ENCODE results near the gene DUSP22.
A peak's percentile ranks its signal among the peaks of the same experiment; 100 is the strongest.

DUSP22 gene

GRCh38 chr6:286681-287488, 5.4 kb upstream of the DUSP22 start:
- Histone ChIP-seq H3K9ac (ENCODE audit: low read length) (peak overlapping the region; percentile 92), H3K4me2 (ENCODE audit: low read length) (peak overlapping the region; percentile 79), H3K79me2 (ENCODE audit: low read length) (peaks cover 3% of the 10 kb centered on the region; the same call in 1 of the 2 replicates), H3K9me3 (ENCODE audit: insufficient read depth, low read length) (no peaks in the 10 kb centered on the region), H2AFZ (ENCODE audit: low read depth, low read length) (0 out of 2 replicates have a peak overlapping the region, but pooled peaks have one; percentile 19), H4K20me1 (ENCODE audit: insufficient read depth, low read length) (no peaks in the 10 kb centered on the region), H3K4me3 (ENCODE audit: low read length) (peak overlapping the region; percentile 44), H3K36me3 (replicated peaks; ENCODE audit: low read depth, low read length) (peaks cover 13% of the 10 kb centered on the region), H3K4me1 (ENCODE audit: low read length) (peaks cover 66% of the 10 kb centered on the region), H3K27ac (ENCODE audit: low read length) (peak overlapping the region; percentile 90), H3K27me3 (ENCODE audit: low read depth, low read length) (no peaks in the 10 kb centered on the region)
- TF ChIP-seq, protein P1, sequence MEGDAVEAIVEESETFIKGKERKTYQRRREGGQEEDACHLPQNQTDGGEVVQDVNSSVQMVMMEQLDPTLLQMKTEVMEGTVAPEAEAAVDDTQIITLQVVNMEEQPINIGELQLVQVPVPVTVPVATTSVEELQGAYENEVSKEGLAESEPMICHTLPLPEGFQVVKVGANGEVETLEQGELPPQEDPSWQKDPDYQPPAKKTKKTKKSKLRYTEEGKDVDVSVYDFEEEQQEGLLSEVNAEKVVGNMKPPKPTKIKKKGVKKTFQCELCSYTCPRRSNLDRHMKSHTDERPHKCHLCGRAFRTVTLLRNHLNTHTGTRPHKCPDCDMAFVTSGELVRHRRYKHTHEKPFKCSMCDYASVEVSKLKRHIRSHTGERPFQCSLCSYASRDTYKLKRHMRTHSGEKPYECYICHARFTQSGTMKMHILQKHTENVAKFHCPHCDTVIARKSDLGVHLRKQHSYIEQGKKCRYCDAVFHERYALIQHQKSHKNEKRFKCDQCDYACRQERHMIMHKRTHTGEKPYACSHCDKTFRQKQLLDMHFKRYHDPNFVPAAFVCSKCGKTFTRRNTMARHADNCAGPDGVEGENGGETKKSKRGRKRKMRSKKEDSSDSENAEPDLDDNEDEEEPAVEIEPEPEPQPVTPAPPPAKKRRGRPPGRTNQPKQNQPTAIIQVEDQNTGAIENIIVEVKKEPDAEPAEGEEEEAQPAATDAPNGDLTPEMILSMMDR (IDR thresholded peaks at IDR 0.05; ENCODE audit: low read depth, low read length): peak; percentile 12
- TF ChIP-seq EZH2phosphoT487 (IDR thresholded peaks at IDR 0.05; ENCODE audit: low read depth): no peak

DNA sequence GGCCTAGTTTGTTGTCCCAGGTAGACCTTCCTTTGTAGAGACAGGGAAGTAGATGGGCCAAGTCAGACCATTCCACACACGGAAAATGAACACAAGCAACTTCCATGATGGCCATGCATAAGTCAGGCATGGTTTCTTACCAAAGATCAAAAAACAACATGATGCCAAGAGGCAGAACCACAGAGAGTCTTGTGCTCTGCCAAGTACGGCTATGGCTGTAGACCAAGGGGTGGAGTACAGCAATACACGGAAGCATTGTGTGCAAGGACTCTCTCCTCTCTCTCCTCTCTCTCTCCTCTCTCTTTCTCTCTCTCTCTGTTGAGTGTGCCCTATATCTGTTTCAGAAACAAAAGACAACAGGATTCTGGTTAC, 4.8 kb upstream of the DUSP22 start:
- Histone ChIP-seq H3K27ac (ENCODE audit: low read length) (peak overlapping the region; percentile 90), H3K4me2 (ENCODE audit: low read length) (peak overlapping the region; percentile 79), H3K4me1 (ENCODE audit: low read length) (peaks cover 66% of the 10 kb centered on the region), H3K36me3 (replicated peaks; ENCODE audit: low read depth, low read length) (peaks cover 13% of the 10 kb centered on the region), H3K27me3 (ENCODE audit: low read depth, low read length) (no peaks in the 10 kb centered on the region), H3K9me3 (ENCODE audit: insufficient read depth, low read length) (no peaks in the 10 kb centered on the region), H2AFZ (ENCODE audit: low read depth, low read length) (0 out of 2 replicates have a peak overlapping the region, but pooled peaks have one; percentile 2), H3K79me2 (ENCODE audit: low read length) (peaks cover 3% of the 10 kb centered on the region; the same call in 1 of the 2 replicates), H3K9ac (ENCODE audit: low read length) (peak overlapping the region; percentile 92), H4K20me1 (ENCODE audit: insufficient read depth, low read length) (no peaks in the 10 kb centered on the region), H3K4me3 (ENCODE audit: low read length) (peak overlapping the region; percentile 44)
- TF ChIP-seq EZH2phosphoT487 (IDR thresholded peaks at IDR 0.05; ENCODE audit: low read depth): no peak
- TF ChIP-seq, protein P1 (IDR thresholded peaks at IDR 0.05; ENCODE audit: low read depth, low read length): no peak

GRCh38 chr6:288866-289265, 3.4 kb upstream of the DUSP22 start:
- H3K4me3 ChIP-seq (ENCODE audit: low read length): peak overlapping the region; percentile 1; the same call in 1 of the 2 replicates
- peak overlapping the region; percentile 79 for H3K4me2 ChIP-seq (ENCODE audit: low read length)
- peaks cover 15% of the 10 kb centered on the region for H3K79me2 ChIP-seq (ENCODE audit: low read length)
- H2AFZ ChIP-seq (ENCODE audit: low read depth, low read length): no peak overlapping the region
- no peaks in the 10 kb centered on the region for H3K27me3 ChIP-seq (ENCODE audit: low read depth, low read length)
- peak overlapping the region; percentile 90 for H3K27ac ChIP-seq (ENCODE audit: low read length)
- no peaks in the 10 kb centered on the region for H4K20me1 ChIP-seq (ENCODE audit: insufficient read depth, low read length)
- peaks cover 68% of the 10 kb centered on the region for H3K4me1 ChIP-seq (ENCODE audit: low read length)
- peaks cover 9% of the 10 kb centered on the region for H3K36me3 ChIP-seq (replicated peaks; ENCODE audit: low read depth, low read length)
- peak overlapping the region; percentile 92 for H3K9ac ChIP-seq (ENCODE audit: low read length)
- no peaks in the 10 kb centered on the region for H3K9me3 ChIP-seq (ENCODE audit: insufficient read depth, low read length)
- TF ChIP-seq, protein P1 (IDR thresholded peaks at IDR 0.05; ENCODE audit: low read depth, low read length): no peak
- TF ChIP-seq EZH2phosphoT487 (IDR thresholded peaks at IDR 0.05; ENCODE audit: low read depth): no peak

DNA sequence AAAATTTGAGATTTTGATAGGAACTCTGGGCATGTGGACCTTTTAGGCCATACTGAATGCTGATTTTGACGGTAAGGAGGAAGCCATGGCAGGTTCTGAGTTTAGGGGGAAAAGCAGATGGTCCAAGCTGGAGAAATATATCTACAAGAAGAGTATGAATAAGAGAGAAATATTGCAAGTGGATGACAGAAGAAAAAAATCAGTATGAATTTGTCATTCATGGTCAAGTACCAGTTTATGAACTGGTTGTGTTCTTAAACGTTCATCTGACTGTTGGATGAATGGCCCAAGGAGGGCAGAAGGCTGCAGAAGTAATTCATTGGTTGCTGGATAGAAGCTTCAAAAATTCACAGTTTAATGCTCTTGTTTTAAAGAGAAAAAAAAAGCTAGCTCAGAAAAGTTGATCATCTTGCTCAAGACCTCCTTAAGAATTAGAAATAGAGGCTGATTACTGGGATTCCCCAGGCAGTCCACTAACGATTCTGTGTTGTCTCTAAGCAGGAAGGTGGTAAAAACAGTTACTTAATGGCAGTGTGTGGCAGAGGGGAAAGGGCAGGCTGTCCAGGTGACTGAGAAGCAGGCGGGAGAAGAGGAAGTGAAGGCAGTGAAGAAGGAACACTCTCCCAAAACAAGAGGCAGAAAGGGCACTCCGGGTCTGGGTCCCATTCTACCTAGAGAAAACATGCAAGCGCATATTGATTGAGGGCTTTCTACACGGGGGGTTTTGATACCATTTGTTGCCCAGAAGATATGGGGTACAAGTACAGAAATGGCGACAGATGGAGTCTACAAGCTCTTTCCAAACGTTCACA, 2.0 kb upstream of the DUSP22 start:
- peak overlapping the region; percentile 92 for H3K9ac ChIP-seq (ENCODE audit: low read length)
- H2AFZ ChIP-seq (ENCODE audit: low read depth, low read length): no peak overlapping the region
- H3K27ac ChIP-seq (ENCODE audit: low read length): peak overlapping the region; percentile 90
- H3K4me2 ChIP-seq (ENCODE audit: low read length): peak overlapping the region; percentile 79
- H3K79me2 ChIP-seq (ENCODE audit: low read length): peaks cover 30% of the 10 kb centered on the region
- H4K20me1 ChIP-seq (ENCODE audit: insufficient read depth, low read length): no peaks in the 10 kb centered on the region
- no peaks in the 10 kb centered on the region for H3K27me3 ChIP-seq (ENCODE audit: low read depth, low read length)
- no peaks in the 10 kb centered on the region for H3K9me3 ChIP-seq (ENCODE audit: insufficient read depth, low read length)
- H3K36me3 ChIP-seq (replicated peaks; ENCODE audit: low read depth, low read length): peaks cover 8% of the 10 kb centered on the region
- peak overlapping the region; percentile 79 for H3K4me3 ChIP-seq (ENCODE audit: low read length)
- peaks cover 76% of the 10 kb centered on the region for H3K4me1 ChIP-seq (ENCODE audit: low read length)
- TF ChIP-seq, protein P1 (IDR thresholded peaks at IDR 0.05; ENCODE audit: low read depth, low read length): no peak
- no peak for TF ChIP-seq EZH2phosphoT487 (IDR thresholded peaks at IDR 0.05; ENCODE audit: low read depth)
